ENCODE data around the gene LRP6. TPM values are rescaled to one million over a fixed set of nuclear protein-coding genes. Genes with fewer than 3 reads are reported as not detected.
"Not testable (repeated sequence)": the region's sequence is repeated elsewhere in the genome, so short reads cannot be mapped to it uniquely, and the experiment has no call there.

Gene LRP6
- total RNA-seq, 1 donor from 2014 or later, result 1.4 TPM

DNA sequence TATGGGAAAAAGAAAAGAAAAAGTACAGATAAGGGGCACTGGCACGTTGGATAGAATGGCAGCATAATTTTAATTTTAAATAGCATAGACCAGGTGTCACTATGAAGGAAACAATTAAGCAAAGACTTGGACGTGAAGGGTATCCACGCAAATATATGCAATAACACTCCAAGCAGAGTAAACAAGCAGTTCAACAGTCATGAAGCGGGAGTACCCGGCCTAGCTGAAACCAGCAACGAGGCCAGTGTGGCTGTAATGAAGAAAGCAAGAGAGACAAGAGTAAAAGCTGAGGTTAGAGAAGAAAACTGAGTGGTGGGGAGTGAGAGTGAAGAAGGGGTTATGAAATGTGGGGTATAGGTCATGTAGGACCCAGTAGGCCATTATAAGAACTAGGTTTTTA lies 110.7 kb downstream of the LRP6 start:
- POLR2A ChIA-PET, result no interaction called here

DNA sequence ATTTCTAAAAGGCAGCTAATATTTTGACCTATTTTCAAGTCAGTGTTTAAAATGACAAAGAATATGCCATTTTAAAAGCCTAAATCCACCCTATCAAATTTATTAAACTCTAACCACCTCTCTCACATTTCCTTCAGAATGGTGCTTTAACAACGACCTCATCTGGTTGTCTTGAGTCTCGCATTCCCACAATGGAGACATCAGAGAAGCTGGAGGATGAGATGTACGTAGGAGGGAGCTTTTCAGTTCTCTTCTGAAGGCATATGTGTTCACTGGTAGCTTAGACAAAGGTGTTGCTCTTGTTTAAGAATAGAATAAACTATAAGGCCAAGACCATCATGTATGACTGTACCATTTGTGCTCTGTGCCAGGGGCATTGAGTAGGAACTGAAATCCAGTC lies 113.2 kb downstream of the LRP6 start:
- TF ChIP-seq, protein P1, sequence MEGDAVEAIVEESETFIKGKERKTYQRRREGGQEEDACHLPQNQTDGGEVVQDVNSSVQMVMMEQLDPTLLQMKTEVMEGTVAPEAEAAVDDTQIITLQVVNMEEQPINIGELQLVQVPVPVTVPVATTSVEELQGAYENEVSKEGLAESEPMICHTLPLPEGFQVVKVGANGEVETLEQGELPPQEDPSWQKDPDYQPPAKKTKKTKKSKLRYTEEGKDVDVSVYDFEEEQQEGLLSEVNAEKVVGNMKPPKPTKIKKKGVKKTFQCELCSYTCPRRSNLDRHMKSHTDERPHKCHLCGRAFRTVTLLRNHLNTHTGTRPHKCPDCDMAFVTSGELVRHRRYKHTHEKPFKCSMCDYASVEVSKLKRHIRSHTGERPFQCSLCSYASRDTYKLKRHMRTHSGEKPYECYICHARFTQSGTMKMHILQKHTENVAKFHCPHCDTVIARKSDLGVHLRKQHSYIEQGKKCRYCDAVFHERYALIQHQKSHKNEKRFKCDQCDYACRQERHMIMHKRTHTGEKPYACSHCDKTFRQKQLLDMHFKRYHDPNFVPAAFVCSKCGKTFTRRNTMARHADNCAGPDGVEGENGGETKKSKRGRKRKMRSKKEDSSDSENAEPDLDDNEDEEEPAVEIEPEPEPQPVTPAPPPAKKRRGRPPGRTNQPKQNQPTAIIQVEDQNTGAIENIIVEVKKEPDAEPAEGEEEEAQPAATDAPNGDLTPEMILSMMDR (IDR thresholded peaks at IDR 0.05), result no peak
- no peaks in the 10 kb centered on the region for H3K27me3 Mint-ChIP-seq
- no peak for ATAC-seq (ENCODE audit: low read depth)
- no peak overlapping the region for H3K27ac Mint-ChIP-seq
- H3K4me1 Mint-ChIP-seq, result no peaks in the 10 kb centered on the region
- no peak for DNase-seq
- H3K4me3 Mint-ChIP-seq, result no peak overlapping the region
- ChIA-PET POLR2A (no interaction called here), CTCF (no interaction called here)
- H3K36me3 Mint-ChIP-seq (ENCODE audit: low read depth), result no peaks in the 10 kb centered on the region
- no peaks in the 10 kb centered on the region for H3K9me3 Mint-ChIP-seq
- intact Hi-C loops (cut with micrococcal nuclease), result no loop called here

More for the DNA sequence above, 110.7 kb downstream of the LRP6 start:
- intact Hi-C loops (cut with micrococcal nuclease), result no loop called here
- DNase-seq, result no peak
- TF ChIP-seq, protein P1 (IDR thresholded peaks at IDR 0.05), result no peak
- no peak overlapping the region for H3K4me3 Mint-ChIP-seq
- no peaks in the 10 kb centered on the region for H3K9me3 Mint-ChIP-seq
- CTCF ChIA-PET, result no interaction called here
- no peaks in the 10 kb centered on the region for H3K4me1 Mint-ChIP-seq
- ATAC-seq (ENCODE audit: low read depth), result no peak
- H3K27ac Mint-ChIP-seq, result no peak overlapping the region
- H3K36me3 Mint-ChIP-seq (ENCODE audit: low read depth), result no peaks in the 10 kb centered on the region
- no peaks in the 10 kb centered on the region for H3K27me3 Mint-ChIP-seq

DNA sequence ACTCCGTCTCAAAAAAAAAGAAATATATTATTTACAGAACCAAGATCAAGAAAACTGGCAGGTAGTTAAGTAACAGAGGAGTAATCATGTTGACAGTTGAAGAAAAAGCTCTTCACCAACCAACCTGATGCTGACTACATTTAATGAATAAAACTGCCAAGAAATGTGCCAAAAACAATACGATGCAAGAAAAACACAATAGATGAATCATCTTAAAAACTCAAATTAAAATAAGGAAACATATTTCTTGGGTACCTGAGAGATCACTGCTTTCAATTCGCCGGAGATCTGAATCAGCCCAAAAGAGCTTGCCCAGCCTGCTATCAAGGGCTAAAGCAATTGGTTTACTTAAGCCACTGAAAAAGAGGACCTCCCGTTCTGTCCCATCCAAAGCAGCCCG lies 119.7 kb downstream of the LRP6 start:
- ATAC-seq (ENCODE audit: low read depth) (no peak), DNase-seq (no peak)
- ChIA-PET POLR2A (no interaction called here), CTCF (no interaction called here)
- no peaks in the 10 kb centered on the region for H3K27me3 Mint-ChIP-seq
- H3K4me3 Mint-ChIP-seq, result no peak overlapping the region
- no peaks in the 10 kb centered on the region for H3K4me1 Mint-ChIP-seq
- no peaks in the 10 kb centered on the region for H3K36me3 Mint-ChIP-seq (ENCODE audit: low read depth)
- H3K9me3 Mint-ChIP-seq, result no peaks in the 10 kb centered on the region
- intact Hi-C loops (cut with micrococcal nuclease), result no loop called here
- no peak overlapping the region for H3K27ac Mint-ChIP-seq
- TF ChIP-seq, protein P1 (IDR thresholded peaks at IDR 0.05), result no peak

DNA sequence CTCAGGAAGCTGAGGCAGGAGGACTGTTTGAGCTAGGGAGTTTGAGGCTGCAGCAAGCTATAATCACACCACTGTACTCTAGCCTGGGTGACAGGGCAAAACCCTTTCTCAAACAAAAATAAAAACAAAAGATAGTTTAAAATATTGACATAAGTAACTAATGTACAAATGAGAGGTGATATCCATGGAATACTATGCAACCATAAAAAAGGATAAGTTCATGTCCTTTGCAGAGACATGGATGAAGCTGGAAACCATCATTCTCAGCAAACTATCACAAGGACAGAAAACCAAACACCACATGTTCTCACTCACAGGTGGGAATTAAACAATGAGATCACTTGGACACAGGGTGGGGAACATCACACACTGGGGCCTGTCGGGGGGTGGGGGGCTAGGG lies 122.3 kb downstream of the LRP6 start:
- DNase-seq; CTCF ChIA-PET; H3K4me1 Mint-ChIP-seq; H3K27me3 Mint-ChIP-seq; intact Hi-C loops (cut with micrococcal nuclease); POLR2A ChIA-PET; H3K27ac Mint-ChIP-seq; H3K9me3 Mint-ChIP-seq; H3K4me3 Mint-ChIP-seq; H3K36me3 Mint-ChIP-seq (ENCODE audit: low read depth); ATAC-seq (ENCODE audit: low read depth): not testable (repeated sequence)

DNA sequence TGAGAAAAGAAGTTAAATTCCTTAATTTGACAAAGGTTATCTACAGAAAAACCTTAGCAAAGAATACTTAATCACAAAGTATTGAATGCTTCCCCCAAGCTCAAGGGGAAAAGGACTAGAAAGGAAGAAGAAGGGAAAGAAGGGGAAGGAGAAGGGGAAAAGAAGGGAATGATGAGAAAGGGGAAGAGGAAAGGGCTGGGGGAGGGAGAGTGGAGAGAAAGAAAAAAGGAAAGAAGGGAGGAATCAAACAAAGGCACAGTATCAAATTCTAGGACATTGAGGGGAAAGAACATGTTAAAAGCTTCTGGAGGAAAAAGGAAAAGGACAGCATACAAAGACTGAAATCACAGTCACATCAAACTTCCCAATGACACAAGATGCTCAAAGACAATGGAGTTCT lies 125.8 kb downstream of the LRP6 start:
- H3K4me3 Mint-ChIP-seq, result no peak overlapping the region
- CTCF ChIA-PET, result no interaction called here
- TF ChIP-seq, protein P1 (IDR thresholded peaks at IDR 0.05), result no peak
- no peaks in the 10 kb centered on the region for H3K4me1 Mint-ChIP-seq
- DNase-seq (no peak), ATAC-seq (ENCODE audit: low read depth) (no peak)
- no peaks in the 10 kb centered on the region for H3K36me3 Mint-ChIP-seq (ENCODE audit: low read depth)
- no peak overlapping the region for H3K27ac Mint-ChIP-seq
- POLR2A ChIA-PET, result no interaction called here
- no peaks in the 10 kb centered on the region for H3K9me3 Mint-ChIP-seq
- peaks cover 2% of the 10 kb centered on the region for H3K27me3 Mint-ChIP-seq
- intact Hi-C loops (cut with micrococcal nuclease), result no loop called here

Data from activated B cell treated with CpG ODN at 0.5 μM for 24 hours (primary cell).